SHP77 treated with DMSO at 0.1 percent for 48 hours (cell line): ENCODE results near the gene RNU4-1.
A peak's percentile ranks its signal among the peaks of the same experiment; 100 is the strongest.
"Not testable (repeated sequence)": the region's sequence is repeated elsewhere in the genome, so short reads cannot be mapped to it uniquely, and the experiment has no call there.

Experiments
- DNase-seq: peaks from one replicate; lab custom pipeline; 2025; lab: John Stamatoyannopoulos, UW

RNU4-1 gene

DNA sequence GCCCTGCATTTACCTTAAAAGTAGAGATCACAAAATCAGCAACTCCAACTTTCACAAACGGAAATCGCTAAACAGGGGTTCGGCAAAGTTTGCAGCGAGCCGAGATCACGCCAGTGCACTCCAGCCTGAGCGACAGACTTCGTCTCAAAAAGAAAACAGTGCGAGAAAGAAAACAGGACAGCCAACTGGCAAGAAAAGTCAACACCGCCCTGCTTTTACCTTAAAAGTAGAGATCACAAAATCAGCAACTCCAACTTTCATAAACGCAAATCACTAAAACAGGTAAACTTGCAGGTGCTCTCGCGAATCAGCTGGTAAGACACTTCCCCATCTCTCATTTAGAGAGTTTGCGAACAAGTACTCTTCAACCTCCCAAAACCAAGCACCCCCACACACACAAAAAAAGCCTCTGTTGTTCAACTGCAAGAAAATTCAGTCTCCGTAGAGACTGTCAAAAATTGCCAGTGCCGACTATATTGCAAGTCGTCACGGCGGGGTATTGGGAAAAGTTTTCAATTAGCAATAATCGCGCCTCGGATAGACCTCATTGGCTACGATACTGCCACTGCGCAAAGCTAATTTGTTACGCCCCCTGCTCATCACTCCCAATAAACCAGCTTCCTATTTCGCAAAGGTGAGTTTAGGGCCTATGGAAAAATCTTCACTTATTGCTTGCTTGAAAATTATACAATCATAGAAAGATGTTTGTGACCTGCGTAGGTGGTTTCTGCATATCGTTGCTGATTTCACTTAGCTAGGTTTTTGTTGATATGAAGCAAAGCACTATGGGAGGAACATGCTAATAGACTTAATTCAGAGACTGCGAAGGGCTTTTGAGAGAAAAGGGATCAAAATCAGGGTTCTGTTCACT, at the start of gene RNU4-1:
Gene RNU4-1 (minus strand): TSS at position 577 of the 871 bp plus-strand sequence.
- DNase-seq, result peak; percentile 97

DNA sequence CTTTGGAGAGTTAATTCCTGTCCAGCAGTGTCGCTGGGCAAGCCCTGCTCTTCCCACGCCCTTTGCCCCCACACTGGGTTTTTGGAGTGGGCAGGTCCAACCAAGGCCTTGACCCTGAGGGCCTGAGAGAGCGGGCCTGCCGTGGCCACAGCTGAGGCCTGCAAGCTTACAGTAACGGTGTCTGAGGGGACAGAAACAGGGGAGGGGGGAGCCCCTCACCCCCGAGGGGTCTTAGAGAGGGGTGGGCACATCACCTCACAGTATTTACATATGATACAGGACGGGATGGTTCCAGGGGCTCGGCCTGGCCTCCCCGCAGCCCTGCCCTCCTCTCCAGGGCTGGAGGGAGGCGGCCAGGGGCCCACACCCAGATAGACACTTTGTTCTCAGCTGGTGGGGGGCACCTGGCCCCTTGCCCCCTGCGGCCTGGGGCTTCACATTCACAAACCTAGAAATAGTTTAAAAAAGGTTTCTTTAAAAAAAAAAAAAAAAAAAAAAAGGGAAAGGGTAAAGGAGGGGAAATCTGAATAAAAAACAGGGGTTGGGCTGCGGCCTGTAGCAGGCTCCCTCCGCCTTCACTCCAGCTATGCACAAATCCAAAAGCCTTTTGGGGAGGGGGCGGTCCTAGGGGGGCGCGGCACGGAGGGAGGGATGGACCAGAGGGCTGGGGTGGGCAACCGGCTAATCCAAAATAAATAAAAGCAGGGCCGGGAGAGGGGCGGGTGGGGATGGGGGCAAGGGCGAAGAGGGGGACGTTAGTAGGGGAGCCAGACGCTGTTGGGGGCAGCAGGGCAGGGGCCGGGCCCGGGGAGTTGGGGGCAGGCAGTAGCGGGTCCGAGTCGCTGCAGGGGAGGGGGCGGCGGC, 49.4 kb upstream of the RNU4-1 start:
- DNase-seq, result no peak

DNA sequence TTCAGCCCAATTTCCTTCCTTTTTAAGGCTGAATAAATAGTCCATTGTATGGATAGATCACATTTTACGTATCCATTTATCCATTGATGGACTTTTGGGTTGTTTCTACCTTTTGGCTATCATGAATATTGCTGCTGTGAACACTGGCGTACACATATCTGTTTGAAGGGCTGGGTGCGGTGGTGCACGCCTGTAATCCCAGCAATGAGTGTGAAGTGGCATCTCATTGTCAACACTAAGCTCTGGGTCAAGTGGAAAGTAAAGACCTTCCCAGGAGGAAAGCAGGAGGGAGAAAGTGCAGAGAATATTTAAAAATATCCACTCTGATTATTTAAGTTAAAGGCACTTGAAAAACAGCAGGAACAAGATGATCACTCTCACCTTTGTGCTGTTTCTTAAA, 46.2 kb upstream of the RNU4-1 start:
- DNase-seq, result no peak

DNA sequence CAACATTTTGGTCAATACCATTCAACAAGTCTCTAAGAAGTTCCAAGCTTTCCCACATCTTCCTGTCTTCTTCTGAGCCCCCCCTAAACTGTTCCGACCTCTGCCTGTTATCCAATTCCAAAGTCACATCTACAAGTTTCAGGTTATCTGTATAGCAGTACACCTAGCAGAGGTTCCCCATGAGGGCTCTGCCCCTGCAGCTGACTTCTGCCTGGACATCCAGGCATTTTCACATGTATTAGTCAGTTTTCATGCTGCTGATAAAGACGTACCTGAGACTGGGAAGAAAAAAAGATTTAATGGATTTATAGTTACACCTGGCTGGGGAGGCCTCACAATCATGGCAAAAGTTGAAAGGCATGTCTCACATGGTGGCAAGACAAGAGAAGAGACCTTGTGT, 44.7 kb upstream of the RNU4-1 start:
- DNase-seq, result no peak

DNA sequence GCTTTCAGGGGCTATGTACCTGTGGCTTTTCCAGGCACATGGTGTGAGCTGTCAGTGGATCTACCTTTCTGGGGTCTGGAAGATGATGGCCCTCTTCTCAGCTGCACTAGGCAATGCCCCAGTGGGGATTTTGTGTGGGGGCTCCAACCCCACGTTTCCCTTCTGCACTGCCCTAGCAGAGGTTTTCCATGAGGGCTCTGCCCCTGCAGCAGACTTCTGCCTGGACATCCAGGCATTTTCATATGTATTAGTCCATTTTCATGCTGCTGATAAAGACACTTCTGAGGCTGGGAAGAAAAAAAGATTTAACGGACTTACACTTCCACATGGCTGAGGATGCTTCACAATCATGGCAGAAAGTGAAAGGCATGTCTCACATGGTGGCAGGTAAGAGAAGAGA, 43.4 kb upstream of the RNU4-1 start:
- not testable (repeated sequence) for DNase-seq

DNA sequence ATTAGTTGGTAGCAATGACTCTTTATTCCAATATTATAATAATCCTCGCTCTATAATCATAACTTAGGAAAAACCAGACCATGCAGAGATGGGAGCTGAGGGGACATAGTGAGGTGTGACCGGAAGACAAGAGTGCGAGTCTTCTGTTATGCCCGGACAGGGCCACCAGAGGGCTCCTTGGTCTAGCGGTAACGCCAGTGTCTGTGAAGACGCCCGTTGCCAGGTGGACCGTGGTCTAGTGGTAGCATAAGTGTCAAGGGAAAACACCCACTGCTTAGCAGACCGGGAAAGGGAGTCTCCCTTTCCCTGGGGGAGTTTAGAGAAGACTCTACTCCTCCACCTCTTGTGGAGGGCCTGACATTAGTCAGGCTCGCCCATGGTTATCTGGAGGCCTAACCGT, 42.4 kb upstream of the RNU4-1 start:
- peak; percentile 30 for DNase-seq

DNA sequence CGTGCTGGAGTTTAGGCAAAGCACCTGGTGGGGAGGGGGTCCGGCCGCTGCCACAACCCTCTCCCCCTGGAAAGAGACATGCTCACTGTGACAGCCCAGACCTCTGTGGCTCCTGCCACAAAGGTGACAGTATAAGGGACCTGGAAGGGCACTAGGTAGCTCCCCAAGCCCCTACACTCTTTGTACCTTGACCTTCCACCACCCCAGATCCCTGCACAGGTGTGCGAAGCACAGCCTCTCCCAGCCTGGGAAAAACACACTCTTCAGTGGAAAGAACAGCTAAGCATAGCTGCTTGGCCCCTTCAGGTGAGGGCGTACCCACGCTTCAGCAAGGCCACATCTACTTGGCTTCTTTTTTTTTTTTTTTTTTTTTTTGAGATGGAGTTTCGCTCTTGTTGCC, 39.5 kb upstream of the RNU4-1 start:
- DNase-seq, result no peak

DNA sequence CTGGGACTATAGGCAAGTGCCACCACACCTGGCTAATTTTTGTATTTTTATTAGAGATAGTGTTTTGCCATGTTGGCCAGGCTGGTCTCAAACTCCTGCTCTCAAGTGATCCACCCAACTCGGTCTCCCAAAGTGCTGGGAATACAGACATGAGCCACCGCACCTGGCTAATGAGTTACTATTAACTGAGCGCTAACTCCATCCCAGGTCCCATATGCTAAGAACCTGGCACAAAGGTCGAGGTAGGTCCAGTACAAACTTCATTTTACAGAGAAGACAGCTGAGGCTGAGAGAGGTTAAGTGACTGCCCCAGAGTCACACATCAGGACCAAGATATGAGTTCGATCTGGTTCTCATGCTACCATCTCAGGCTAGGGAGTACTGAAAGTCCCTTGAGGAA, 39.0 kb upstream of the RNU4-1 start:
- DNase-seq, result no peak

DNA sequence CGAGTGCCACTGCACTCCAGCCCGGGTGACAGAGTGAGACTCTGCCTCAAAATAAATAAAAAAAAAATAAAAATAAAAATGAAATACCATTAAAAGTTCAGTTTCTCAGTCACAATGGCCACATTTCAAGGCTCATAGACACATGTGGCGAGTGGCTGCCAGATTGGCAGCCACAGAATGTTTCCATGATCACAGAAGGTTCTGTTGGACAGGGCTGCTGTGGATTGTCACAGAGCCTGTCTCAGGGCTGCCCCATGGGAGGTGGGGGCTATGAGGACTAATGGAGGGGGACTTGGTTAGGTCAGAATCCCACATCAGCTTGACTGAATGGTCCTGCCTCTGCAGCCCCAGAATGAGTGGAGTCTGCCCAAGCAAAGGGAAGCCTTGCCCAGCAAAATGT, 38.4 kb upstream of the RNU4-1 start:
- no peak for DNase-seq

DNA sequence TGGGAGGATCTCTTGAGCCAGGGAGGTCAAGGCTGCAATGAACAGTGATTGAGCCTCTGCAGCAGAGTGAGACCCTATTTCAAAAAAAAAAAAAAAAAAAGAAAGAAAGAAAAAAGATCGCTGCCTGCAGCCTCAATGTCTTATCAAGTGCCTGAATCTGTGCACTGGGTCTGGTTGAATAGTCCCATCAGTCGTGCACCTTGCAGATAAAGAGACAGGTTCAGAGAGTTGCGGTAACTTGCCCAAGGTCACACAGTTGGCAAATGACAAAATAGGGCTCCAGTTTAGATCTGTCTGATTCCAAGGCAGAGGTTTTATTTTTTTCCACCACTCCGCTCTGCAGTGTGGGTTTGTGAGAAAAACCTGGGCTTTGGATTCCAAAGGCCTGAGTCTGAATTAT, 35.2 kb upstream of the RNU4-1 start:
- no peak for DNase-seq

DNA sequence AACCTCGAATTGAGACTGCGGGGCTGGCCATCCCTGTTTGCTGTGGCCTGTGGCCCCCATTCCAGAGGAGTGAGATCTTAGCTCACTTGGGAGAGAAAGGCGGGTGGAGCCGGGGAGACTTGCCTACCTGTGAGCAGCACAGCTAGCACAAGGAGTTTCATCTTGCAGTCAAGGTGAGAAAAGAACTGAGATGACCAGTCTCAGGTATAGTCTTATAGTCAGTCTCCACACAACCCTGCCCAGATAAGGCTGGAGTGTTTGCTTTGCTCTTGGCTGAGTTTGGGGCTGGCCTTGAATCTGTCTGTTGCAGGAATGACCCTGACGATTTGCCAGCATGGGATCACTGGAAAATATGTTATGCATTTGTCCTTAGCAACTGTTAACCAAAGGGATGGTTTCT, 34.6 kb upstream of the RNU4-1 start, which contains the start of gene PLA2G1B:
Gene PLA2G1B (minus strand): TSS at position 187 of the 400 bp plus-strand sequence. CDS start 26 bp downstream, at position 161.
- DNase-seq, result no peak

DNA sequence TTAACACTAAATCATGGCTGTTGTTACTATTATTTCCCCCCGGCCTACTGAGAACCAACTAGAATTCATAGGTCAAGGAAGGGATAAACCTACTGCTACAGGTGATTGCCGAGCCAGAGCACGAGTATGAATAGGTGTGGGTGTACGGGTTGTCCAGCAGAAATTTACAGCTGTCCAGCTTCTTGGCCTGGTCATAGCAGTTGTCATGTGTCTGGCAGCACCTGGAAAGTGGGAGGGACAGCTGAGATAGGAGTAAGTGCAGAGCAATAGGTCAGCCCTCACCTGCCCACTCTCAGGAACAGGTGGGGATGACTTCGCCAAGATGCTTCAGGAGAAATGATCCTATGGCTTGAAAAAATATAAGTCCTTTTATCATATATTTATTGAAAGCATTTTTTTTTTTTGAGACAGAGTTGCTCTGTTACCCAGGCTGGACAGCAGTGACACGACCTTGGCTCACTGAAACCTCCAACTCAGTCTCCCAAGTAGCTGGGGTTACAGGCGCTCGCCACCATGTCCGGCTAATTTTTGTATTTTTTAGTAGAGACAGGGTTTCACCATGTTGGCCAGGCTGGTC, 31.9 kb upstream of the RNU4-1 start:
- DNase-seq, result no peak

DNA sequence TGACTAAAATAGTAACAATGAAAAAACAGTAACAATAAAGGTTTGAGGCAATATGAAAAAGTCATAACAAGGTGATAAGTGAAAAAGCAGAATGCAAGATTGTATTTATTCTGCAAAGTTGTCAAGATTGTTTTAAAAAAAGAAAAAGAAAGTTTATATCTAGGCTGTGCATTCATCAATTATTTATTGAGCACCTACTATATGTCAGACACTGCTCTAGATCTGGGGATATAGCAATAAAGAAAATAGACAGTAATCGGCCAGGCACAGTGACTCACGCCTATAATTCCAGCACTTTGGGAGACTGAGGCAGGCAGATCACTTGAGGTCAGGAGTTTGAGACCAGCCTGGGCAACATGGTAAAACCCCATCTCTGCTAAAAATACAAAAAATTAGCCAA, 30.7 kb upstream of the RNU4-1 start:
- no peak for DNase-seq

DNA sequence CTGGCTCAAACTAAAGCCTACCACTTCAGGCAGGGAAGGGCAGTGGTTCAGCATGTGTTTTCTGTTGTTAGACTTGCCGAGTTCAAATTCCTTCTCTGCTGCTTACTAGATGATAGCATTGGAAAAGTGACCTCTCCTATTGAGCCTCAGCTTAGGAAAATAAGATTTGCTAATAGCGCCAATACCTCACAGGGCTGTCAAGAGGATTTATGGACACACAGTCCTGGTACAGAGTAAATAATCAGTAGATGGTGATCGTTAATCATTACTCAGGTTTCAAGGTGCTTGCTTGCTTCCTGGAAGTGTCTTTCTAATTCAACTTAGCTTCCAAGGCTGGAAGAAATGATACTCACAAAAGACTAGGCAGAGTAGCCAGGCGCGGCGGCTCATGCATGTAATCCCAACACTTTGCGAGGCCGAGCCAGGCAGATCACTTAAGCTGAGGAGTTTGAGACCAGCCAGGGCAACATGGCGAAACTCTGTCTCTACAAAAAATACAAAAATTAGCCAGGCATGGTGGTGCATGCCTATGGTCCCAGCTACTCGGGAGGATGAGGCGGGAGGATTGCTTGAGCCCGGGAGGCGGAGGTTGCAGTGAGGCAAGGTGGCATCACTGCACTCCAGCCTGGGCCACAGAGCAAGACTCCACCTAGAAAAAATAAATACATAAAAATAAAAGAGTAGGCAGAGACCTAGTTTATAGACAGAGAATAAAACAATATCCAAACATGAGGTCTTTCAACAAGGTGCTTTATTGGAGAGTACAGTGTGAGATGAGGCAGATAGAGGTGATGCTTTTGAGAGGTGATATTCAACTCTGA, 28.6 kb upstream of the RNU4-1 start:
- DNase-seq, result no peak

DNA sequence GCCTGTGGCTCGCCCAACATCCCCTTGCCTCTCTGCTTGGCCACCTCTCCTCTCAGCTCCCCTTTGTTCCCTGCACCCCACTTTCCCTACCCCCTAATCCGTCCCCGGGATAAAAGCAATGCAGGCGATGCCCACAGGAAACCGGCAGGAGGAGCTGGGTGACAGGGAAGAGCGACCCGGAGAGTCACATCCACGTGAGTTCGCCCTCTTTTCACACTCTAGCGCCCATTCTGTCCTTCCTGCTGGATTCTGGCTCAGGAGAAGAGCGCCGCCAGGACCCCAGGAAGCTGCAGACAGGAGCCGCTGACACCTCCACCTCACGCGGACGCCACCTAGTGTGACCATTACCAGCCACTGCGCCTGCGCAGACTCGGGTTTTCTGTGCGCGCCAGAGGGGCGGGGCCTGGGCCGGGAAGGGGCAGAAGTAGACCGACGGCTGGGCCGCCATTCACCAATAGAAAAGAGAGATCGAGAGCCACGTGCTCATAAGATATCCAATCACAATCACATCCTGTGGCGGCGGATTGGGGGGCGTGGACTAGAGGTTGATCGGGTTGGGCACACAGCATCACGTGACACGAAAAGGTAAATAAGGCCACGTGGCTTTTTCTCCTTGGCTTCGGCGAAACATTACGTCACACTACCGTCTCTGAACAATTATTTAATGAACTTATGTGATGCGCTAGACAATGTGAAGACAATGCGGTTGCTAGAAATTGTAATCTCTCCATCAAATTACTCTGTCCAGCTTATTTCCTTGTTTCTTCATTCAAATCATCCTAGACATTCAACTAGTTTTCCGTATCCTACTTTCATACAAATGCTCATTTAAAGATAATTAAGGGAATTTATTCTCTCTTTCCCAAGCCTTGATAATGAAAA, 24.4 kb upstream of the RNU4-1 start:
- DNase-seq, result peak; percentile 99

DNA sequence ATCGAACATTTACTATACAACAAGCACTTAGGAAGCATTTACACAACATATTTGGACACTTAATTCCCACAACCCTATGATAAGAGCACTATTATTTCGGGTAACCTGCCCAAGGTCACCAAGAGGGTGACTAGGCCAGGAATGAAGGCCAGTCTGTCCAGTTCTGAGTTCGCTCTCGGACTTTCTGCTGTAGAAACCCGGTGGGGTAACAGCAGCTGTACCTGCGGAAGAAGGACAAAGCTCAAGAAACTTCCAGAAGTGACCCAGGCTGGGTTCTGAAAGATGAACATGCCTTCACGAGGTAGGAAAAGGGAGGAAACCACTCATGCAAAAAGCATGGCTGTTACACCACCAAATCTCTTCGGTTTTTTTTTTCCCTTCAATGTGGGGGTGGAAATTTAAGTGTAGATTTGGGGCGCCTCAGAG, 23.8 kb upstream of the RNU4-1 start:
- no peak for DNase-seq

DNA sequence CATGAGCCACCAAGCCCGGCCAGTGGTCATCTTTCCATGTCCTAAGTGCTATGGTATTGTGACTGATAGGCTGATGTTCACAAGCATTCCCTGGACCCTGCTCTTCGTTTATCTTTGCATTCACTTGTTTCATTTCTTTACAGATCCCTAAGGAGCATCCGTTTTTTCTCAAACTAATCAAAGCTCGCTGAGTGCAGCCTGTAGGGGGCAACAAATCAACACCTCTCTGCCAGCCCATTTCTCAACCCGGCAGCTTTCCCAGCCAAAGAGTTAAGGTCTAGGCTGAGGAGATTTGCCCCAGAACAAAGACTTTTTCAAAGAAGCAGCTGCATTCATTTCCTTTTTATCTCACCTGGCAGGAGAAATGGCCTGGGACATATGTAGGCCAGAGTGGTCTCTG, 21.2 kb upstream of the RNU4-1 start:
- no peak for DNase-seq

DNA sequence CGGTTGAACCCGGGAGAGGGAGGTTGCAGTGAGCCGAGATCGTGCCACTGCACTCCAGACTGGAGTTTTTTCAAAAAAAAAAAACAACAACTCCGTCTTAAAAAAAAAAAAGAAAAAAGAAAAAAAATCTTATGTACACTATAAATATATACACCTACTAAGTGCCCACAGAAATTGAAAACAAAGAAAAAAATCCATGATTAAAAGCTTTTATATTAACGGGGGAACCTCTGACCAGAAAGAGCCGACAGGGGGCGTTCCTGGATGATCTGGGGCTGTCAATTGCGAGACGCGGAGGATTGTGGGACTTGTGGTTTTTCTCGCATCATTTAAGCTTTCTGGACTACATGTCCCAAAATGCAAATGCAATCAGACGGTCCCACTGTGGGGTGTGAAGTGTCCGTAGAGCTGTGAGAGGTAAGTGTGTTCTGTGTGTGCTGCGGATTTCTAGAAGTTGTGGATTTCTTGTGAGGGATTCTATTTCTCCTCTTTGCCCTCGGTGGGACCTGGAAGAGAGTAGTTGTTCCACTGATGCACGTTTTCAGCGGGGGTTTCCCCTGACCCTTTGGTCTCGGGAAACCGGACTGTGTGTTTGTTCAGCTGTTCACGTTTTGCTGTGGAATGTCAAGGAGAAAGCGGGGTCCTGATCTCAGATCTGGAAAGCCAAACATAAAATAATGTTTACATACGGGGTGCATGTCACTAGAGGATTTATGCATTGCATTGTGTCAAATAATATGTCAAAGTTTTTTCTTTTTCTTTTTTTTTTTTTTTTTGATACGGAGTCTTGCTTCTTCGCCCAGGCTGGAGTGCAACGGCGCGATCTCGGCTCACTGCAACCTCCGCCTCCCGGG, 9.2 kb upstream of the RNU4-1 start, which contains the start of gene SIRT4:
Gene SIRT4 (plus strand): TSS at position 360 of the 854 bp plus-strand sequence. CDS start 1,241 bp downstream, outside the sequence.
- peak; percentile 78 for DNase-seq

DNA sequence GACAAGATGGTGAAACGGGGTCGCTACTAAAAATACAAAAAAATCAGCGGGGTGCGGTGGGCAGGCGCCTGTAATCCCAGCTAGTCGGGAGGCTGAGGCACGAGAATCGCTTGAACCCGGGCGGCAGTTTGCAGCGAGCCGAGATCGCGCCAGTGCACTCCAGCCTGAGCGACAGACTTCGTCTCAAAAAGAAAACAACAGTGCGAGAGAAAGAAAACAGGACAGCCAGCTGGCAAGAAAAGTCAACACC, 701 bp downstream of the RNU4-1 start:
- DNase-seq, result no peak
